Measurements from ENCODE around the gene INO80D.
"Not testable (repeated sequence)": the region's sequence is repeated elsewhere in the genome, so short reads cannot be mapped to it uniquely, and the experiment has no call there.

Gene INO80D

DNA sequence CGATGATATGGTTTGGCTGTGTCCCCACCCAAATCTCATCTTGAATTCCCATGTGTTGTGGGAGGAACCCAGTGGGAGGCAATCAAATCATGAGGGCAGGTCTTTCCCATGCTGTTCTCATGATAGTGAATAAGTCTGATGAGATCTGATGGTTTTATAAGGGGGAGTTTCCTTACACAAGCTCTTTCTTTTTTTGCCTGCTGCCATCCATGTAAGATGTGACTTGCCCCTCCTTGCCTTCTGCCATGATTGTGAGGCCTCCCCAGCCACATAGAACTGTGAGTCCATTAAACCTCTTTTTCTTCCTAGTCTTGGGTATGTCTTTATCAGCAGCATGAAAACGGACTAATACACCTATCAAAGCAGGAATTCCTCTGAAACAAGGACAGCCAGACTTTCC is 107.2 kb downstream of the INO80D start:
- not testable (repeated sequence) for DNase-seq (ENCODE audit: low spot score)

DNA sequence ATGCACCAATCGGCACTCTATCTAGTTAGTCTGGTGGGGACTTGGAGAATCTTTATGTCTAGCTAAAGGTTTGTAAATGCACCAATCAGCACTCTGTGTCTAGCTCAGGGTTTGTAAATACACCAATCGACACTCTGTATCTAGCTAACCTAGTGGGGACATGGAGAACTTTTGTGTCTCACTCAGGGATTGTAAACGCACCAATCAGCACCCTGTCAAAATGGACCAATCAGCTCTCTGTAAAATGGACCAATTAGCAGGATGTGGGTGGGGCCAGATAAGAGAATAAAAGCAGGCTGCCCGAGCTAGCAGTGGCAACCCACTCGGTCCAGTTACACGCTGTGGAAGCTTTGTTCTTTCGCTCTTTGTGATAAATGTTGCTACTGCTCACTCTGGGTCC is 108.3 kb downstream of the INO80D start:
- DNase-seq (ENCODE audit: low spot score) = not testable (repeated sequence)

DNA sequence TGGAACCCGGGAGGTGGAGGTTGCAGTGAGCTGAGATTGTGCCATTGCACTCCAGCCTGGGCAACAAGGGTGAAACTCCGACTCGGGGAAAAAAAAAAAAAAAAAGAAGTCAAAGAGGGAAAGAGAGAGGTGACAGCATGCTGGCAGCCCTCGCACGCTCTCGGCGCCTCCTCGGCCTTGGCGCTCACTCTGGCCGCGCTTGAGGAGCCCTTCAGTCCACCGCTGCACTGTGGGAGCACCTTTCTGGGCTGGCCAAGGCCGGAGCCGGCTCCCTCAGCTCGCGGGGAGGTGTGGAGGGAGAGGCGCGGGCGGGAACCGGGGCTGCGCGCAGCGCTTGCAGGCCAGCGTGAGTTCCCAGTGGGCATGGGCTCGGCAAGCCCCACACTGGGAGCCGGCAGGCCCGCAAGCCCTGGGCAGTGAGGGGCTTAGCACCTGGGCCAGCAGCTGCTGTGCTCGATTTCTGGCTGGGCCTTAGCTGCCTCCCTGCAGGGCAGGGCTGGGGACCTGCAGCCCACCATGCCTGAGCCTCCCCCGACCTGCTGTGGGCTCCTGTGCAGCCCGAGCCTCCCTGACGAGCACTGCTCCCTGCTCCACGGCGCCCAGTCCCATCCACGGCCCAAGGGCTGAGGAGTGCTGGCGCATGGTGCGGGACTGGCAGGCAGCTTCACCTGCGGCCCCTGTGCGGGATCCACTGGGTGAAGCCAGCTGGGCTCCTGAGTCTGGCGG is 108.9 kb downstream of the INO80D start:
- DNase-seq (ENCODE audit: low spot score) = not testable (repeated sequence)

- DNase-seq (ENCODE audit: low spot score) = no peak
These were observed 109.7 kb downstream of the INO80D start for GRCh38 chr2:205976120-205976814.

DNA sequence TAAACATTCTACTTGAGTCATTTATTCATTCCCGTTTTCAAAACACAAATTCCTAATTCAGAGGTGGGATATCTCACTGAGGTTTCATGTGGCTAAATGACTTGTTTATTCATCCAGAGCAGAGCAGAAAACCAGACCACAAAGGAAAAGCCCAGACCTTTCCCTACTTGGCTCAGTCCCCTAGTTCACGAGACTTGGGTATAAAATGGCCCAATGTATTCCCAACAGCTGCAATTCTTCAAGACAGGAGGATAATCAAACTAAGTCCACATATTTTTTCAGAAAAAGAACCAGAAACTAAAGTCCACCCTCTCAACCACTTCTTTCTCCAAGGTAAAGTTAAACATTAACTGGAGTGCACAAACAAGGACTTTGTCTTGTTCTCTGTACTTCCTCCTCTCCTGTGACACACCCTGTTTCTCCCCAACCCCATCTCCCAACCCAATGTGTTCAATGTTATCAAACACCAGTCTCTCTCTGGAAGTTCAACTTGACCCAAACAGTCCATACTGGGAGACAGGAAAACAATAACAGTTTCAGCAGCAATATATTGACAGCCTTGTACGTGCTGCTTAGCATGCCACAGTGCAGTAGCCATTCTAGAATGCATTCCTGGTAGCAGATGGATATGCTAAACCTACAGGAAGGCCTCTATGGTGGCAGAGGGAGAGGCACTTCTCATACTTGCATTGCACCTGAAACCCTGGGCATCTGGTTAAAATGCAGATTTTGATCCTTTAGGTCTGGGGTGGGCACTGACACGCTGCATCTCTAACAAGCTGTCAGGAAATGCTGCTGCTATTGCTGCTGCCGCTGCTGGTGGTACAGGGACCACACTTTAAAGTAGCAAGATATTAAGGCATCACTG is 110.7 kb downstream of the INO80D start:
- DNase-seq (ENCODE audit: low spot score) = no peak

GRCh38 chr2:205972113-205972512 is 113.9 kb downstream of the INO80D start:
- no peak for DNase-seq (ENCODE audit: low spot score)

DNA sequence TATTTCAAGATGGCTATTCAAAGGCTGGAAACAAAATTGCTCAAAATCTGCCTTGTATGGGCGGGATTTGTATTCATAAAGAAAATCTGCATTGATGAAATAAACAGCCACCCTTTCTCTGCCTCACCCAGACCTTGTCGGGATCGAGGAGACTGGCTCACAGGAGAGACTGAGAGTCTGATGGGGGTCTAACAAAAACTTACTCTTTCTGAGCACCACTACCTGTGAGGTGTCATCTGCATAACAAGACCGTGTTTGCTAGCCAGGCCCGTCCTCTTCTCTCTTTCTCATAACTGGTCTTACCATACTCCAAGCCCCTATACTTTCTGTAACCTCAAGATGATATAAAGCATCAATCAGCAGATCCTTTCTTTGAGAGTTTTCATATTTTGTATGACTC is 115.6 kb downstream of the INO80D start:
- DNase-seq (ENCODE audit: low spot score) = no peak

DNA sequence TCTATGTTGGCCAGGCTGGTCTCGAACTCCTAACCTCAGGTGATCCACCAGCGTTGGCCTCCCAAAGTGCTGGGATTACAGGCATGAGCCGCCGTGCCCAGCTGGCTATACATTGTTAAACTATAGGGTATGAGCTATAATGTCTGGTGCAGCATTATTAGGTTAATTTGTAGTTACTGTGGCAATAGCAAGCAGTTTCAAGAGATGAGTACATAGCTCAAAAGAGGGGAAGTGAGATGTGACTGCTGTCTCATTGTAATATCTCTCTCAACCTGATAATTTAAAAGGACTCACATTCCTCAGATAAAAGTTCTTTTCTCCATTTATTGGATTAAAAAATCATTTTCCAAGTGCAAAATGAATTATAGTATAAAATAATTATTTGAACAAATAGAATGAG is 116.4 kb downstream of the INO80D start:
- no peak for DNase-seq (ENCODE audit: low spot score)

DNA sequence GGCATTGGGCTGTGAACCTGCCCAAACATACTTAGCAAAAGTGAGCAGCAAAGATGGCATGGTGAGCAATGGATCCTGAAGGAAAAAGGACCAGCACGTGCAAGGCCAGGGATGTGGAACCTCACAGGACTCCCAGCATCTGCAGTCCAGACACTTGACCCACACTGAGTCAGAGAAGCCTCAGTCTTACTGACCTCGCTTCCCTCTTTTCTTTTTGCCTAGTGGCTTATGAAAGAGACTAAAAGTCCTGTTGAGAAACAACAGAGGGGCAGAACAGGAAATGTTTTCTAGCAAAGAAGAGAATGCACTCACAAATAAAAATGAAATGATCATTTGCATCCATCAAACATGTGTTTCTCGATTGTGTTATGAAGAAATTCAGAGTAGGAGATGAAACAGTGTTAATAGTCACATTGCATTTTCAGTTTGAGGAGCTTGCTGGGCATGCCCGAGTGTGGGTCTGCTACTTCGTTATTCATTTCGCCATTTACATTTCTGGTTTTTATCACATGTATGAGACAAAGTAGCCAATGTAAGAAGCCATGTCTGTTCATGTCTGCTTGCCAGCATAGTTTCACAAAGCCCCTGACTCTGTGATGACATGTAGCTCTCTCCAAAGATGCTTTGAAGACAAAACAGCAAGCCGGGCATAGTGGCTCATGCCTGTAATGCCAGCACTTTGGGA is 118.4 kb downstream of the INO80D start:
- DNase-seq (ENCODE audit: low spot score) = no peak

GRCh38 chr2:205965707-205966106 is 120.3 kb downstream of the INO80D start:
- no peak for DNase-seq (ENCODE audit: low spot score)

DNA sequence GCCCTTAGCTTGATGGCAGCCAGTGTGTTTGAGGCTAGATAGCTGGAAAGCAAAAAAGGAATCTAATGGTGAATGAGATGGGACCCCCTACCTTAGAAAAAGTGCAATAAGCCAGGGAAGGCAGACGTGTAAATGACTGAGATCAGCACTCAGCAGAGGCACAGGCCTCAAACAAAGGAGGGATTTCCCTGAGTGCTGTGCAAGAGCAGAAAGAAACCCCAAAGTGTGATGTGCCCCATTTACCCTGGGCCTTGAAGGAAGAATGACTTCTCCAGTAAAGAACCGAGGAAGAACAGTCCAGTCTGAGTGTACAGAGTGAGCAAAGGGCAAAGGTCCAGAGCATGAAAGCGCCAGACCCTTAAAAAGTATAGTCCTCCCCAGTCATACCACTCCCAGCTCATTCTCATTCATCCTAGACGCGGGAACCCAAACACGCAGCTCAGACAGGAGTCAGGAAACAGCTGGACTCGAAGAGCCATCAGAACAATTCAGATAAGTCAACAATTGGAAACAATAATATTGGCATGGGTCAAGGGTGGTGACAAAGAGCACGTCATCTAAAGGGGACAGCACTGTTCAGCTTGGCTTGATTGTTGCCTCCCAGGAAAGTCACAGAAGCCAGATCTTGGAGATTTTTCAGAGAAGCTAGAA is 121.7 kb downstream of the INO80D start:
- DNase-seq (ENCODE audit: low spot score) = no peak

DNA sequence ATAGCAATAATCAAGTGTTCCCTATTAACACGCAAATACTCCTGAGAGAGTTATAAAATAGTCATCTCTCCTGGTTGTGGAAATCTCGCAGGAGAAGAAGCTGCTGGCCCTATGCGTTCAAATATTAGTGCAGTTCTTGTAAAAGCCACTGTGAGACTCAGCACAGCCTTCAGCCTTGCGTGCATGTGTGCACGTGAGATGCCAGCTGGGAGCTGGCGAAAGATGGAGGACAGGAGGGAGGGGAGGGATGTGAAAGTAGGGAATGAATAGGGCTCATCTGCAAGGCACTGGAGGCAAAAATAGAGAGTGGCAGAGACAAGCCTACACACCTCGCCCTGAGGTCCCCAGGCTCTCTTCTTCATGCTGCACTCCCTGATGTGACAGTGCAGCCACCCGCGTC is 126.5 kb downstream of the INO80D start:
- DNase-seq (ENCODE audit: low spot score) = no peak

DNA sequence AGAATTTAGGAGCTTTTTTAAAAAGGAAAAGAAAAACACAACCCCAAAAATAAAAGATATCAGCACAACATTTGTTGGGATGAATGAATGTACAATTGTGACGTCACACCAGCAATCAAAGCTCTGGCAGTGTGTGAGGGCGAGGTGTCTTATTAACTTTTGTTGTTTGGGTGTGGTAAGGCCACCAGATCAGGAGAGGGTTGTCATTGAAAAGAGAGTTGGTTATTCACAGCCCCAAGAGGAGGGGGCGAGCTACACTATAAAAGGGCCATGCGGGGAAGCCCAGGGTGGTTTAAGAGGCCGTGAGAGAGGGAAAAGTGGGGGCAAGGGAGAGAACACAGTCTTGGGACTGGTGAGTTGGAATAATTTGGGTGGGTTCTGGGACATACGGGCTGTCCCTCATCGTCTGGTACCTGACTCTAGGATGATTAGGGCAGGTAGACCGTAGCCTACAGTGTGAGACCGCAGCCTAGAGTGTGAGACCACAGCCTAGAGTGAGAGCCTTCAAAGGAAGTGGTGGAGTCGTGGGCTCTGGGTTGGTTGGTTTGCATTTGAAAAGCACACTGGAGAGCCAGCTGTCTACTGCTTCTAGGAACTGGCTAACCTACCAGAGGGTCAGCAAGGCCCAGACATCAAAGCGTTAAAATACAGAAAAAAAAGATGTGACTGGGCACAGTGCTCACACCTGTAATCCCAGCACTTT is 128.4 kb downstream of the INO80D start:
- DNase-seq (ENCODE audit: low spot score) = no peak

DNA sequence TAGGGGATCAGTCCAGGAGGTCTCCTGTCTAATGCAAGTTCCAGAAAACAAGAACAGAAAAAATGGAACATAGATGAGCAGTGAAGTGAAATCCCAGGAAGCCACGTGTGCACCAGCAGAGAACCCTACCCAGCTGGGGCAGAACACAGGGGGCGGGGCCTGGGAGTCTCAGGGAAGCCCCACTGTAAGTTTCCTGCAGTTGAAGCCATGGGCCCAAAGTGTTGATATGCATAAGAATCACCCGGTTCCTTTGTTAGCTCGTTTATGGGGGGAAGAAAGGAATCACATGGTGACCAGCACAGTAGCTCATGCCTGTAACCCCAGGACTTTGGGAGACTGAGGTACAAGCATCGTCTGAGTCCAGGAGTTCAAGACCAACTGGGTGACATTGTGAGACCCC is 131.3 kb downstream of the INO80D start:
- DNase-seq (ENCODE audit: low spot score) = no peak

- no peak for DNase-seq (ENCODE audit: low spot score)
These were observed 133.7 kb downstream of the INO80D start for GRCh38 chr2:205952282-205952681.

- DNase-seq (ENCODE audit: low spot score) = no peak
These were observed 137.1 kb downstream of the INO80D start for GRCh38 chr2:205948883-205949282.

- DNase-seq (ENCODE audit: low spot score) = no peak
These were observed 137.5 kb downstream of the INO80D start for GRCh38 chr2:205948496-205948837.

- DNase-seq (ENCODE audit: low spot score) = peak; percentile 23
These were observed 138.1 kb downstream of the INO80D start for GRCh38 chr2:205947621-205948495.

DNA sequence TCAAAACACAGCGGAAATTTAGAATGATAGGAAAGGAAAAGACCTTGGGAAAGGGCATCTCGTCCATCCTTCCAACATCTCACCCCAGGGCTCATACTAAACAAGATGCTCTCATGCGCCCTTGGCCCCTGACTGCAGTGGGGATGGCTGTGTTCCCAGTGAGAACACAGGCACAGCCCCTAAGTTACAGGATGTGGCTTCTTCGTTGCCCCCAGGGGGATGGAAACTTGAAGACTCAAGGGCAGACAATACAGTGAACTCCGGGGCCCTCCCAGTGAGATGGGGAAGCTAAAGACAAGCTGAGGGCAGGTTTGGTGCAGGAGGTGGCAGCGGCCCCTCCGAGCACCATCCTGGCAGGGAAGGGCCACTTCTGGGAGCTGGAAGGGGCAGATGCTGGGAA is 139.7 kb downstream of the INO80D start:
- DNase-seq (ENCODE audit: low spot score) = no peak
